Superior temporal gyrus (tissue), 1 donor: ENCODE measurements around the gene MYO5B.

Source experiments
- DNase-seq: peaks from one replicate; pipeline ENCODE4 v3.0.0-alpha.2; 2016; ENCODE audit errors: extremely low spot score

Gene MYO5B

DNA sequence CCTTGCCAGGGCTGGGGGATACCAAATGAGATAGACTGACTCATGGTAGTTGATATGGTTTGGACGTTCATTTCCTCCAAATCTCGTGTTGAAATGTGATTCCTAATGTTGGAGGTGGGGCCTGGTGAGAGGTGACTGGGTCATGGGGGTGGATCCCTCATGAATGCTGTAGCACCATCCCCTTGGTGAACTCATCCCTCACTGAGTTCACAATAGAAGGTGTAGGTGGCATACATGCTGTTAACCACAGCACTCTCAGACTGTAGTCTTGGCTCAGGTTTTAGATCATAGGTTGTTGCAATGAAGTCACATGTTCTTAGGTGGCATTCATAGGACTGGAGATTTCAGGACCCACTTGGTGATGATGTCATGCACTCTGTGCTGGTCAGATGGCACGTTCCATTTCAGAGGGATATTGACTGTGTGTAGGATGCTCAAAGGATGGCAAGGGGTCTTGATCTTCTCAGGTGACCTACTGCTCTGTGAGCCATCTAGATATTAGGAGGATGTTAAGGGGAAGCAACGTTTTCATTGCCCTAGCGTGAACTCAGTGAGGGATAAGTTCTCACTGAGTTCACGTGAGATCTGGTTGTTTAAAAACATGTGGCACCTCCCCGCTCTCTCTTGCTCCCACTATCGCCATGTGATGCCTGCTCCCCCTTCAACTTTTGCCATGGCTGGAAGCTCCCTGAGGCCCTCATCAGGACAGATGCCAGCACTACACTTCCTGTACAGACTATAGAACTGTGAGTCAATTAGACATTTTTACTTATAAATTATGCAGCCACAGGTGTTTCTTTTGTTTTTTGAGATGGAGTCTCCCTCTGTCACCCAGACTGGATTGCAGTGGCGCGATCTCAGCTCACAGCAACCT, 307.8 kb downstream of the MYO5B start:
- no peak for DNase-seq

DNA sequence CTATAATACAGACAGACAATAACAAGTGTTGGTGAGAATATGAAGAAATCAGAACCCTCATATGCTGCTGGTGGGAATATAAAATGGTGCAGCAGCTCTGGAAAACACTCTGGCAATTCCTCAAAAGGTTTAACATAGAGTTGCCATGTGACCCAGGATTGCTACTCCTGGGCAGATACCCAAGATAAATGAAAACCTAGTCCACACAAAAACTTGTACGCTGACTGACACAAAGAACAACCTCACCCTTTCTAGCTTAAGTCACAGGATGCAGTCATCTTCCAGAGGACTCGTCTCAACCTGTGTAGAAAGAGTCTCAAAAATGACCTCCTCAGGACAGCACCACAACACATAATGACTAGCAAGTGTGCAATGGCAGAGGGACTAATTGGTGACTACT, 310.0 kb downstream of the MYO5B start:
- no peak for DNase-seq

DNA sequence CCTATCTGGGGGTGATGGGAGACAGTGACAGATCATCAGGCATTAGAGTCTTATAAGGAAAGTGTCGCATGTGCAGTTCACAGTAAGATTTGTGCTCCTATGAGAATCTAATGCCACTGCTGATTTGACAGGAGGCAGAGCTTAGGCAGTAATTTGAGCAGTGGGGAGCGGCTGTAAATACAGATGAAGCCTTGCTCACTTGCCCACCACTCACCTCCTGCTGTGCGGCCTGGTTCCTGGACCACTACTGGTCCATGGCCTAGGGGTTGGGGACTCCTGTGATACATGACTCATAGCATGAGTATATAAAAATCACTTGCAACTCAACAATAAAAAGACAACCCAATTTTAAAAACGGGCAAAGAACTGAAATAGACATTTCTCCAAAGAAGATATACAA, 310.5 kb downstream of the MYO5B start:
- DNase-seq = no peak

DNA sequence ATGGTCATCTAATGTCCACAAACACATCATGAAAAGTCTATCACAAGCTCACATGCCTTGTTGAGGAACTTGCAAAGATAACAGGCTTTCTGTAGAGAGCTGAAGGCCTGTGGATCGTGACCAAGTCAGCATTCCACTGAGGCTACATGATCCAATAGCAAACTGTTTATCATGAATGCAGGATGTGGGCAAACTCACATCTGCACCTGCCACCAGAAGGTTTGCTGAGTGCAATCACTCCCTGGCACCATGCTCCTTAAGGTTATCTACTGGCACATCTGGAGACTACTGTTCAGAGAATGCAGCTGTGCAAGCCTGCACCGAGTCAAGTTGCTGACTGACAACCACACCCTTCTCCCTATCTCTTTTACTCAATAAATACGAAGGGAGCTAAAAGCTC, 314.3 kb downstream of the MYO5B start:
- DNase-seq = no peak

DNA sequence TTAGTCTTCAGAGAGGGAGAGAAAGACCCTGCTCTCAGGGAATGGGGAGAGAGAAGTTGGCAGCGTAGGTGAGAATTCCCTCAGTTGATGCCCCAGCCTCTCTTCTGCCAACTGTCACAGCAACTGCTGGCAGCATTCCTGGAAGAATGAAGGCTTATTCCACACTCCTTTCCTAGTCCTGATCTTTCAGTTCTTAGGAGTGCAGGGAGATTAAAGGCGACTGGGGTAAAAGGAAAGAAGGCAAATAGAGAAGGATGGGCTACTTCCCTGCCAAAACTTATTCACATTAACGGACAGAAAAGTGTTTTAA, 315.7 kb downstream of the MYO5B start:
- no peak for DNase-seq

DNA sequence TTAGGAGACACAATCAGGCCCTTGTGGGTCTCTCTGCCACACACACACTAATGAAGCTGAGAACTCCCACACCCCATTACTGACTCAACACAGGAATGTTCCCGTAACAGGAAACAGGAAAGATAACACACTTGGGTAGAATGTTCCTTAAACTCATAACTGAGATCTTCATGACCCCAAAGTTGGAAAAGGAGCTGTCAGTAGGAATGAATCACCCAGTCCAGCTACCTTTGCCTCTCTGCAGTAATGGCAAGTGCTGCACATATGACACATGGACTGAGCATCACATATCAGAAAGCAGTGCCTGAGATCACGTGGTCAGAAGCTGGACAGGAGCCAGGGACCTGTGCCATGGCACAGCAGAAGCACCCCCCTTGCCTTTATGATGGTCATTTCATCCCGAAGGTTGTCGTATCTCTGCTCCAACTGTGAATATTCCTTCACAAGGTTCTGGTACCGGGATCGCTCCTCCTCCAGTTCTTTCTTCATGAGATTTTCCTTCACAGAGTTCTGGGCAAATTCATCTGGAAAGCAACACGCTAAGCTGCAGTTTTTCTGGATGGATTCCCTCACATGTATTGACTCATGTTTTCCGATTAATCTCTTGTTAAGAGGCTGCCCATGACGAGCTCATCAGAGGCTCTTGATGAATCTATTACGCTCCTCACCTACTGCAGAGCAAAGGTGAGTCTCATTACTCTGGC, 316.2 kb downstream of the MYO5B start:
- peak; percentile 68 for DNase-seq

DNA sequence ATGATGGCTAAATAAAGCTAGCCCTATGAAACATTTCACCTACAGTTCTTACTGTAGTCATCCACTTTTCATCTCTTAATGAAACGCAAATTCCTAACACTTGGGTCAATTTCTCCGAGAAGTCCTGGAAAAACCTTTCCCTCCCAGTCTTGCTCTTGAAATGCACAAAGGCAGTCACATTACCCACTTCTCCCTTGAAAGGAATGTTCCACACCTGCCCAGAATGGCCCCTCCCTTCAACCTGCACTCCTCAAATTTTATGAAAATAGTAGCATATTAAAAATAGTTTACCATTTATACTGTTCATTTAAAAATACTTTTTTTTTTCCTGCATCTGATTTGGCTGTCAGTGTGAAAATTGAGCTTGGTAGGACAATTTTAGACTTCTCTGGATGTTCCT, 316.9 kb downstream of the MYO5B start:
- DNase-seq = no peak

DNA sequence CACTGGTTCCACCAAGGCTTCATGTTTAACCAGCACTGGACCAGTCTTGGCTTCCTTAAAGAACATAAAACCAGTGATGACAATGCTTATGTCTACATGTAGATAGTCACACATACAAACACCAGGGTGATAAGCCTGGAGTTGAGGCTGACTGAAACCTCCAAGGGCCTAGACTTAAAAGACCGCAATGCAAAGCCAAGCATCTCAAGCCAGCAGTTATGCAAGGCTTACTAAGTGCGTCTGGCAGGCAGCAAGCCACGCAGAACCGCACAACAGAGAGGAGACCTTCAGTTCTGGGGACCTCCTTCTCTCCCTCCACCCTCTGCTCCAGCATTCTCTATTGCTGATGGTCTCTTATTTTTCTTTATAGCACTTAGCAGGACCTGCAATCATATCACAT, 318.4 kb downstream of the MYO5B start:
- DNase-seq = no peak

DNA sequence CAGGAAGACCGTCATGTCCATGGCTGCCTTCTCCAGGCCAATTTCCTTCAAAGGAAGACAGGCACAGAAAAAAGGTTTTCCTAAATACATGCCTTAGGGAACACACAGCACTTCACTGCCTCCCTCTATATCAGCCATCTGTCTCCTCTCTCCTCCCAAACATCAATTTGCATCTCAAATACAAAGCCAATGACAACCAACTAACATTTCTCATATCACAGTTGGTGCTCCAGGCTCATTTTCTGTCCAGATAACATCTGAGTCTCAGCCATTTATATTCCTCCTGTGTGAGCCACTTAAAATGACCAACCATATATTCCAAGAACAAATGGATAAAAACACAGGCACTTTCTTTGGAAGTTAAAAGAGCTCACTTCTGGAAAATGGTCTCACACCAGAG, 319.2 kb downstream of the MYO5B start:
- peak; percentile 39 for DNase-seq

DNA sequence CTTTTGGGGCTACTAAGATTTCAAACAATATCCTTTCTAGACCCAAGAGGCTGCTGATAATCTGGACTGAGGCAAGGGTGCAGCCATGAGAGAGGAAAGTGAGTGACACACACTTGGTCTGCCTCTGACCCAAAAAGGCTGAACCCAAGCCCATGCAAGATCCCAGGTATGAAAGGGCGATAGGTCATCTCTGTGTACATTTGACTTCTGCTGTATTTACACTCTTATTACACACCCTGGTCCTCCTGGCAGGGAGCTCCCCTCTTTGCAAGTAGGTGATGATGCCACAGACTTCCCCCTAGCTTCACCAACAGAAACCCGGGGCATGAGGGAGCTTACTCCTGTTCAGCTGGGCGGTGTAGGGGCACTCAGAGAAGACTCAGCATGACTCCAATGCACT, 319.8 kb downstream of the MYO5B start:
- DNase-seq = no peak

DNA sequence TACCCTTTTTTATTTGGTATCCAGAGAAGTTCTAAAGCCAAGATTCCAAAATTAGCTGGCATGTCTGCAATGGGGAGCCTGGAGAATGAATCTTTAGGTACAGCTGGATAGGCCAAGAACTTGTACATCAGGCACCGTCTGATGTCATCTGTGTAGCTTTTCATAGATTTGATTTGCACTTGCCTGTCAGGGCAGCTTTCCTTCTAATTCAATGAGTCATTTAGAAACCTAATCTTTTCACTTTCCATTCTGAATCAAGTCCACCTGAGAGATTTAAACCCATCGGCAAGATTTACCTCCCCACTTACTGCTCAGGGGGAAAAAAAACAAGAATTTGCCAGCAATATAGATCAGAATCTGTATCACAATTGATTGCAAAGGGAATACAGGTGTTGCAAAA, 320.7 kb downstream of the MYO5B start:
- no peak for DNase-seq

DNA sequence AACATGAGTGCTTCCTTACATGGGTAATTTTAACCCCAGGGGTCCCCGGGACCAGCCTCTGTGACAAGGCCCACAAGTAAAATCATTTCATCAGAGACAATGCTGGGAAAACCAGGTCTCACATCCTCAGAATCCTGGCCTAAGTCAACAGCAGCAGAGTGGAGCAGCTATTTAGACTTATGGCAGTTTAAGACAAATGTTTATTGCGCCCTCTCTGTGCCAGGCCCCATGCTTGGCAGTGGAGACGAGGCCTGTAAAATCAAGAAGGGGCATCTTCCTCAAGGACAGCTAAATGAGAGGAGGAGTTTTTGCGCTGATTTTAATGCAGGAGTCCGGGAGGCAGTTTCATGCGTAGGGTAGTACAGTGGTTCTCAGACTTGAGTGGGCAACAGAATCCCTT, 325.6 kb downstream of the MYO5B start:
- DNase-seq = no peak

DNA sequence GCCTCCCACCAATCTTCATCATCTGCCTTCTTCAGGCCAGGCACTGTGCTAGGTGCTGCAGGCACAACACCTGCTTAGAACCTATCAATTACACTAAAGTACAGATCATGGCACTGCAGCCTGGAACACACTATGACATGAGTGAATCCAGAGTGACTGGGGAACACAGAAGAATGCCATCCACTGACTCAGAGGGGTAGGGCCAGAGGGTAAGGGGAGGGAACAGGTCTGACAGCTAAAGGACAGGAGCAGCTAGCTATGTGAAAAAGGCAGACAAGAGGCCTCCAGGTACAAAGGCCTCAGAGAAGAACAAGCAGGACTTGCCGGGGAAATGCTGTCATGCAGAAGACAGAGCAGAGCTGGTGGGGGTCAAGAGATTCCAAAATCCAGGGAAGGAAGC, 328.3 kb downstream of the MYO5B start:
- no peak for DNase-seq

DNA sequence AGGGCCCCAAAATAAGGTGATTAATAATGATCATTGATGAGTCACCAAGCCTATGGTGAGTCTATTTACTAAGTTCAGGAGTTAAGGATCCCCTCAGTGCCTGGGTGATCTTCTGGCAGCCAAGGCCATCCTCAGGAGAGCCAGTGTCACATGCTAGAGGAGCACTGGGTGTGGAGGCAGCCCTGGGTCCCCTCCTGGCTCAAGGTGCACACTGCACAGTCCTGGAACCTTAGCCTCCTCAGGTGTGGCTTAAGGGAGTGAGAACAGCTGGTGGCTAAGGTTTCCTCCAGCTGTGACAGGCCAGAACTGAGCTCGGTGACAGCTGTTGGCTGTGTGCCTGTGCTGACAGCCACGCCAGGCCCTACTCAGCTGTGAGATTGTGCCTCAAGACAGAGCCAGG, 329.5 kb downstream of the MYO5B start:
- DNase-seq = no peak

DNA sequence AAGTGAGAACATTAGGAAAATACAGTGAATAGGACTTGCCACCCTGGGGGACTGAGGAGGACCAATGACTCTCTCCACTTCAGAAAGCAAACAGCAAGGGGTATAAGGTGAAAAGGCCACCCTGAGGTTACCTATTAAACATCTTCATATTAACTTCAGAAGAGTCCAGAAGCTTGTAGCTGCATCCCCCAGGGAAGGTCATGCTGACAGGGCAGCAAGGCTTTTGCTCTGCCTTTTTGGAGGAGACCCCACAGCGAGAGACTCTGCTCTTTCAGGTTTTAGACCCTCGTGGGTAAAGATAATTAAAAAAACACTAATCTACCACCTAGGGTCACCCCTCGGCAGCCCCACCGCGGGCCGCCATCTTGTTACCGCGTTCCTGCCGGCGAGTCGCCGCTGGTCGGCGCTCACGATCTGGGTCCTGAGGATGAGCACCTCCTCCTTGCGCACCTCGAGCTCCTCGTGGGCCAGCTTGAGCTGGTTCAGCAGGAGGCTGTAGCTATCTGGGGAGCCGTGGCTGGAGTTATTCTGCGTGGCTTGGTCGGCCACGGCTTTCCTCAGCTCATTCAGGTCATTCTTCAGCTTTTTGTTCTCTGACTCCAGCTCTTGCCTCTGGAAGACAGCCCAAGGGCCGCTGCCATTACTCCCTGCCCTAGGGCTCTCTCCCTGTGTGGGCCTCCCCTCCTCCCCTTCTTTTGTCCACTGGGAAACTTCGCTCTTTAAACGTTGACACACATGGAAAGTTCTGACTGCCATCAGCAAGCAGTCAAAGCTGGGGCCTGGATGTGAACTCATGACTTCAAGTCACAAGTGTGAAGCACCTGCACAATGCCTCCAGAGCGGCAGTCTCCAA, 331.0 kb downstream of the MYO5B start:
- no peak for DNase-seq

DNA sequence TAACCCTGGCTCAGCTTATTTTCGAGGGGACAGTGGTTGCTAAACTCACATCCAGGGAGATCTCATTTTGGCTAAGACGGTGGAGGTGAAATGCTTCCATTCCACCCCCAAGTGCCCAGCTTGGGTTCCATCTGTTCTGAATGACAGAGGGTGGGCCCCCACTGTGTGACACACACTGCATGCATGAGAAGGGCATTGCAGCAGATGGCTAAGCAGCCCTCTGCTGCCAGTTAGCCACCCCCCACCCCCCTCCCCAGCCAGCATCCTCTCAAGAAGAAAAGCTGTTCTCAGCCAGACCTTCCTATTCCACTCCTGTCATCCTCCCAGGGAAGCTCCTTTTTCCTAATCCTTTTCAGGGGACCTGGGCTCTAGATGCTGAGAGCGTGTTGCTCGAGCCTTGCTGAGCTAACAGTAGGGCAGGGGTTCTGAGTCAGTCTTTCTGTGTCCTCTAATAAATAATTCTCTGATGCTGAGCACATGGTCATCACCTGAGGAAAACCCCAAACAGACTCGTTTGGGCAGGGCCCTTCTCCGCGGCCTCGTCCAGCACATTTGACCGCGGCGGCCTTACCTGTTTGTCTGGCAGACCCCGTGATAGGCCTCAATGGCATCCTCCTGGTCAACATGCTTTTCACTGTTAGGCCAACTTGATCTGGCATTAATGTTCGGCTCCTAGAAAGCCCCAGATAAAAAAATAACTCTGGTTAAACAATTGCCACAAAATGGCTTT, 332.1 kb downstream of the MYO5B start:
- no peak for DNase-seq

DNA sequence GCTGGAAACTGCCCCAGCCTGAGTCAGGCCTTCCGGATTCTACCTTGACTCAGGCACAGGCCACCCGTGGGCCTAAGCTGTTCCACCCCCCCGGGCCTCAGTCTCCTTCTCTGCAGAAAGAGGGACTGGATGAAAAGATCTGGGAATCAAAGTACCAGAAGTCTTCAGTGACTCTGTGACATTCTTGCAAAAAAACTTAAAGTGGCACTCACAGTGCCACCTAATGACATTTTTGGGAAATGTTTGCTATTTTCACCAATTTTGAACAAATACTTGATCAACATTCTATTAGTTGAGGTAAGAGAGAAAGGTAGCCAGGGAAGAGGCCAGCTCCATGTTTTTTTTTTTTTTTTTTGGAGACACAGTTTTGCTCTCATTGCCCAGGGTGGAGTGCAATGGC, 333.3 kb downstream of the MYO5B start:
- peak; percentile 45 for DNase-seq

DNA sequence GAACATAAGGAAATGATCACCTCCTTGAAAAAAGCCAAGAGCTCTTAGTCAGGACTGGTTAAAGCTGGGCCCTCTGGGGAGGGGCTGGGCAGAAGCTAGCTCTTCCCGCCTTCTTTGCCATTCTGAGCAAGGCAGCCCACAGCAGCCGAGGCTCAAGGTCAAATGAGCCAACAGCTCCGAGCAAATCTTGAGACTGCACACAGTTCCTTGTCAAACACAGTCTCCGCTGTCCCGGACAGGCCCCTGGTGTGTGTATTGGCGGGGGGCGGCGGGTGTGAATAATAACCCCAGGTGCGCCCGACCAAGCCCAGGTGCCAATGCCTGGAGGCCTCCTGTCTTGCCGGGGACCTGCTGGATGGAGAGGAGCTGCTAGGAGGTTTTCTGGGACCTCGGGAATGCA, 335.2 kb downstream of the MYO5B start:
- no peak for DNase-seq

DNA sequence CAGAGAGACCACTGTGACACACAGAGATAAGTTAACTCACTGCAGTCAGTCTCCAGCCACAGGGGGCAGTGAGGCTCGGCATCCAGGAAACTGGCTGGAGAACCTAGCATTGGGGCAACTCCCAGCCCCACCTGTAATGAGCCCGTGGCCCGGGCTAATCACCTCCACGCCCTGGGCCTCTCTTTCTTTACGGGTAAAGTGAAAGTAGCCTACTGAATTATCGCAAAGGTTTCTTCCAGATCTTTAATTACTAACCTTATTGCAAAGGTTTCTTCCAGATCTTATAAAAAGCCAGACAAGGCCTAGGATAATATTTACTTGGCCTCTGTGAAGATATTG, 336.0 kb downstream of the MYO5B start:
- DNase-seq = no peak

DNA sequence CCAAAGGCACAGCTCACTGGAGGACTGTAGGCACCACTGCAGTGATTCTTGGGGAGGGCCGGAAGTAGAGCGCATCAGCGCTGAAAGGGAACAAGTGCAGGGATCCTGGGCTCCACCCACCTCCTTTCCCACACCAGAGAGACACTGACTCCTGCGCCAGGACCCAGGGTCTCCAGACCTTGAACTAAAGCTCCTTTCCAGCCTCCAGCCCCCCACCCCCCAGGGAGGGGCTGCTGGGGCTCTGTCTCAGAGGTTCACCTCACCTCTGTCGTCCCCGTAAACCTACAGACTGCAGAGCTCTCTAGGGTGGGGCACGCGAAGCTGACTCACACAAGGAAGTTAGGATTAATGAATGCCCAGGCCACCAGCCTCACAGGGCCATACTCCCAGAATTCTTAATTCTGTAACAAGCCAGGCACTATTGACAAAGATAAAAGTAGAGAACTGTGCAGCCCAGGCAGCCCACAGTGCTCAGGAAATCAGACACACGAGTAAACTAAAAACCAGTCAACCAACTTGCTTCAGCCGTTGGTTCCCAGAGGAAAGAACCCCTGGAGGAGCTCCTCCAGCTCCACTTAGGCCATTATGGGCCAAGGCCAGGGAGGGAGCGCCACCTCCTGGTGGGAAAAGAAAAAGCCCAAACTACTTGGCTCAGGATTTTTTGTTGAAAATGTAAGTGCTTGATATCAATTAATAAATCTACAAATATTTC, 336.5 kb downstream of the MYO5B start:
- peak; percentile 83 for DNase-seq

DNA sequence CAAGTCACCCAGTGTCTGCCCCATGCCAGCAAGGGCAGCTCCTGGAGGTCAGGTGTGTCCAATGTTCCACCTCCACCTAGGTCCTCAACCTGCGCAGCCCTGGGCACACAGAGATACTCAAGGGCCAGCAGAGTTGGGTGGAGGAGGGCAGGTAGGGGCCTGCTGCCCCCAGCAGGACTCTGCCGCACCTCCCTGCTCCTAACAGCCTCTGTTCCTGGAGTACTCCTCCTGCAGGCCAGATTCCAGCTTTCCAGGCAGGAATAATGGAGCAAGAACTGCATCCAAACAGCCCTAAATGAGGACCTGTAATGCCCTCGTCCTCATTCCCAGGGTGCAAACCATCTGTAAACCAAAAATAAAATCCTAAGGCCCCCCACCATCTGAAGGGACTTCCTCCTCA, 337.2 kb downstream of the MYO5B start:
- no peak for DNase-seq
